GM18519 (cell line): ENCODE measurements around the gene SRC.

Experiments used
- ATAC-seq: cut with Tn5 transposase; IDR thresholded peaks from one replicate; pipeline ENCODE4 v1.9.1; 2021; ENCODE audit warnings: mild to moderate bottlenecking, moderate library complexity; ENCODE audit not compliant: unreplicated experiment, low FRiP score

Gene SRC

DNA sequence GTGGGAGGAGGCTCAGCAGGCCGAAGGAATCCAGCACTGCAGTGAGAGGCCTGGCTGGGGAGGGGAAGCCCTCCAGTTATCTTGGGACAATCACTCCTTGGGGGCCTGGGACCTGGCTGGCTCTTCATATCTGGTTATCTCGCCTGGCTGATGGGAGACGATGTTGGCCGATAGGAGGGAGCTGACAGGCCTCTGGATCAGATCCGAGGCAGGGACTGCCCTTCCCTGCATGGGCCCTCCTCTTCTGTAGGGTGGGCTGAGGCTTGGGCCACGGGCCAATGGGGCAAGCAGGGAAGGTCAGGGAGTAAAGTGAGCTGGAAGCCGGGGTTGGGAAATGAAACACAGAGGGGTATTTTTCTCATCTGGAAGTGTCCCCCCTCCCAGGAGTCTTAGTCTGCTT is 31.3 kb upstream of the SRC start:
- no peak for ATAC-seq

DNA sequence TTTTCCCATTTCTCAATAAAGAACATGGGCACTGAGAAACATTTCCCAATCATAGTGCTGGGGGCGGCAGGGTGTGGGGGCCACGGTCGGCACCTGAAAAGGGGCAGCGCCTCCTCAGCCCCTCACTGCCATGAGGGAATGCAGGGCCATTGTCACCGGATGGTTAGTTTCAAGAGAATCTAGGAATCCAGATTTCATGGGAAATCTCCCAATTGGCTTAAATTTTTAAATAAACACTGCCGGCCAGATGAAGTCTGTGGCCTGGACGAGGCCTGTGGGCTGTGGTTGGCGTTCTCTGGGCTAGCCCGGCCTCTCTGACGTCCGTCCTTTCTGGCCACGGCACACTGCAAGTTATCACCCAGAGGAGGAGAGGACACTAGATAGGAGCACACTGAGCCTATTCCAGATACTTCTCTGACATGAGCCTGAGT is 30.9 kb upstream of the SRC start:
- ATAC-seq: no peak

DNA sequence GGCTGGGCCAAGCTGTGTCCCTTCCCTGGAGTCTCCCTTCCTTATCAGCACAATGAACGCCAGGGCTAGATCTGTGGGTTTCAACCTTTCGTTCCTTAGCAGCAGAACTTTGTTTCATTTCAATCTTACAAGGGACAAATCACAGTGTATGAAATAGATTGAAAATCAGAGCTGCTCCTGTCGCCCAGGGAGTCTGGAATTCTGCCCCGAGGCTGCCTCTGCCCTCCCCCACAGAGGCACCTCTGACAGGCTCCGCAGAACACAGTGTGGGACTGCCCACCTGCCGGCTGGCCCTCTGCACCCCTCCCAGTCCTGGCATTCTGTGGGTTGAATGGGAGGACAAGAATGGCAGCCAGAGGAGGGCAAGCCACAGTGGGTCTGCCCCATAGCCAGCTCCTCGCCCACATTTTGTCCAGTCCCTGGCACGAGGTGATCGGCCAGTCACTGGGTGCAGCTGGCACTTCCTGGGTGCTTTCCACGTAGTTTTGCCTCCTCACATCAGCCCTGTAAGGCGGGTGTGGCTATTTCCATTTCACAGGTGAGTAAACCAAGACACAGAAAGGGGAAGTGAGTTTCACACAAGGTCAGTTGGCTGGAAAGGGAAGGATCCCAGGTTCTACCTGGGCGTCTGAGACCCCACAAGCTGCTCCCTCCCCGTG is 30.4 kb upstream of the SRC start:
- no peak for ATAC-seq

DNA sequence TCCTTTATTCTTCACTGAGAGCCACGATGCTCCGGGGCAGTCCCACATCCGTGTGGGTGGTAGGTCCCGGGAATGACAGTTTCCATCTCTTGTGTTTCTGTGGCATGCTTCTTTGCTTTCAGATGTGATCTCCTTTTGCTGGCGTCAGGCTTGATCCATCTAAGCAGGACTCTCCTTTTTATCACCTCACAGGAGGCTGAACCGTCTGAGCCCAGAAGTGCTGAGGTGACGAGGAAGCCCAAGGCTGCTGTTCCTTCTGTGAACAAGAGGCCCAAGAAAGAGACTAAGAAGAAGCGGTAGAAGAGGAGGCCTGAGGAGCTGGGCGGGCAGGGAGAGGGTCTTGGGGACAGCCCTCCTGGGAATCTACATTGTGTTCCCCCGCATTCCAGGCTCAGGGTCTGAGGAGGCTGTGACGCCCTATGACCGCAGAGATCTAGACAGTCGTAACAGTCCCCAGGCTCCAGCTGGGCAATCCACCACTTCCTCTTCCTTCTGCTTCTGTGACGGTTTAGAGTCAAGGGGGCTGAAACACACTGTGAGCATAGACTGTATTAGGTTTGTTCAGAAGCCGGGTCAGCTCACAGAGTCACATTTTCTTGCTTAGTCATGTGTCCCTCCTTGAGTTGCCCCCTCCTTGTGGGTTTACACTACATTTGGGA is 29.7 kb upstream of the SRC start:
- ATAC-seq: no peak

DNA sequence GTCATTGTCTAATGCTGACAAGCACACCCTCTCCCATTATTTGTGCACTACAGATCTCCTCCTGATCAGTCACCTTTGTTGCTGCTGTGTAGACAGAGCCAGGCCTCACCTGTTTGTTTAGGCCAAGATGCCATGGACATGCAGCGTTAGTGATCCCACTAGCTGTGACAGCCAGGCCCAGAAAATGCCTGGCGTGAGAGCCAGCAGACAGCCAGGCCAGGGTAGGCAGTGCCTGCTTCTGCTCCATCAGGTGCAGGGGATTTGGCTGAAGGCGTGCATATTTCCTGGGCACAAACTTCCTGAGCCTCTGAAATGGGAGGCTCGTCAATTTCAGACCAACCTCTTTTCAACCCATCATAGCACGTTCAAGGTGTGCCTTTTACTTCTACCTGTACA is 29.2 kb upstream of the SRC start:
- no peak for ATAC-seq

DNA sequence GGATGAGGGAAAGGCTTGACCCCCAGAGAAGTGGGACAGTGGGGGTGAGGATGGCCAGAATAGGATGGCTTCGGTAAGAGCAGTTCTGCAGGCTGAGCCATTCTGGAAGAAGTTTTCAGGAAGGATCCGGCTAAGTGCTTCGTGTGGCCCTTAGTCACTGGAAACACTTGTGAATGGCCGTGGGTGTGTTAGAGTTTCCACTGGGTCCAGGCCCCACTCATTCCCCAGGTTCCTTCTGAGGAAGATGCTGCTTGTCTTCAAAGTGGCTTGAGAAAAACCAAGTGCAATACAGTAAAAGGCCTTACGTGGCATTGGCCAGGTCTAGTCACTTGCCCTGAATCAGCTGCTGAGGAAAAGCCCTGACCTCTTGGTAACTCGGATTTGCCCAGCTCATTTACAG is 28.6 kb upstream of the SRC start:
- no peak for ATAC-seq

DNA sequence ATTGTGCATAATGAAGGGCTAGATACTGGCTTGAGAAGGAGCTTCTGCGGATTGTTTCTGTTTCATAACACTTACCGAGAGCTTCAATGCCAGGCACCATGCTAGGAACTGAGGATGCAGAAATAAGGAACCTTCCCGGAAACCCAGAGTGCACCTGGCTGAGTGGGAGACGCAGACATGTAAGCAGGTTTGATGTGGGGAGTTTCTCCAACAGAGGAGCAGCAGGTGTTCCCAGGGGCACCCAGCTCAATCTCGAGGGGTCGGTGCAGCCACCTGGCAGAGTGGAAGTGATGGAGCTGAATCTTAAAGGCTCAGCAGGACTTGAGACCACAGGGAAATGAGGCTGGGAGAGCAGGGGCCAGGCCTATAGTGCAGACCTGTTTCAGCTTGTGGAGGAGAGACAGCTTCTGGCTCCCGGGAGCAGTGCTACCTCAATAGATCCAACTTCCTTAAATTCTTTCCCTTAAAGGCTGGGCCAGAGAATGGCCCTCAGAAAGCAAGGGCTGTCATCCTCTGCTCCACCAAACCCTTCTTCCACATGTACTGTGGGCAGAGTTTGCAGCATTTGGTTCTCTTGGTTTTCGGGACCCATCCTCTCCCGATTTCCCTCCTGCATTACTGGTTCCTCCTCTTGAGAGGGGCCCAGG is 27.8 kb upstream of the SRC start:
- no peak for ATAC-seq

DNA sequence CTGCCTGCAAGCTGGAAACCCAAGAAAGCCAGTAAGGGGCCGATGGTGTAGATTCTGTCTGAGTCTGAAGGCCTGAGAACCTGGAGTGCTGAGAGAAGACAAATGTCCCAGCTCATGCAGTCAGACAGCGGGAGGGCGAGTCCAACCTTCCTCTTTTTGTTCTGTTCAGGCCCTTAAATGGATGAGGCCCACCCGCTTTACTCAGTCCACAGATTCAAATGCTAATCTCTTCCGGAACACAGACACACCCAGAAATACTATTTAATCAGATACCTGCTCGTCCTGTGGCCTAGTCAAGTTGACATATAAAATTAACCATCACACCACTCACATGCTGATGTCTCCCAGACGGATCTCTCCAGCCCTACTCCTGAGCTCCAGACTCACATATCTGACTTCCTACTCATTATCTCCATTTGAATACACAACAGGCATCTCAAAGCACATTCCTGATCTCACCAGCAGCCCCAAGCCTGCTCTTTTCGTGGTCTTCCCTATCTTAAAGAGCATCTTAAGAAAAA is 26.7 kb upstream of the SRC start:
- no peak for ATAC-seq

DNA sequence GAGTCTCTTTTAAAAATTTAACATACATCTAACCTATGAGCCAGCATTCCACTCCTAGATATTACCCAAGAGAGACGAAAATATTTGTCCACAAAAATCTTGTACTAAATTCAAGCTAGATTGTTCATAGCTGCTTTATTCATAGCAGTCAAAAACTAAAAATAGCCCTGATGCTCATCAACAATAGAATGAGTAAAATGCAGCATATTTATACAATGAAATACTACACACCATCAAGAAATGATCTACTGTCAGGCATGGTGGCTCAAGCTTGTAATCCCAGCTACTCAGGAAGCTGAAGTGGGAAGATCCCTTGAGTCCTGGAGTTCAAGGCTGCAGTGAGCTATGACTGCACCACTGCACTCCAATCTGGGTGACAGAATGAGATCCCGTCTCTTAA is 22.0 kb upstream of the SRC start:
- no peak for ATAC-seq

DNA sequence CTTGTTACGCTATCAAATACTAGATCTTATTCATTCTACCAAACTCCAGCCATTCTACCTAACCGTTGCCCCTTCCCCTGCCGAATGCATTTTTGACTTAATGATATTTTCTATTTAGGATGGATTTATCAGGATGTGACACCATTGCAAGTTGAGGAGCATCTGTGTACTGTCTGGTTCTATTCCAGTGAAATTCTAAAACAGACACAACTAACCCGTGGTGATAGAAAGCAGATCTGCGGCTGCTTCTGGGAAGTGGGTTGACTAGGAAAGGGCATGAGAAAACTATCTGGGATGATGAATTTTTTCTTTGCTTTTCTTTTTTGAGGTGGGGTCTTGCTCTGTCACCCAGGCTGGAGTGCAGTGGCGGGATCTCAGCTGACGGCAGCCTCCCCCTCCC is 20.7 kb upstream of the SRC start:
- ATAC-seq: no peak

DNA sequence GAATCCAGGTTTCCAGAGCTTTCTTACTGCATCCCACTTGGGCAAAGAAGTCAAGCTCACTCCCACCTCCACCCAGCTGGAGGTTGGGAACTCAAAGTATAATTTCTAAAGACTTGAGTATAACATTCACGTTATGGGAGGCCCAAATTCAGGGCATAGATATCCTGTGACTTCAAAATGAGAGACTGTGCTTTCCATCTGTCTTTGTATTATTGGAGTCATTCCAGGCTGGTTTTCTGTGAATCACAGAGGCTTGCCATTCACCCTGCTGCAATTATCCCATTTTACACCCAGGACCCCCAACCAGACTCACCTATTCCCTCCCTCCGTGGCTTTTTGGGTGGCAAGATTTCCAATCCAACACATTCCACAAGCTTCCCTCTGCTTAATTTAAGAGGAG is 19.3 kb upstream of the SRC start:
- no peak for ATAC-seq

DNA sequence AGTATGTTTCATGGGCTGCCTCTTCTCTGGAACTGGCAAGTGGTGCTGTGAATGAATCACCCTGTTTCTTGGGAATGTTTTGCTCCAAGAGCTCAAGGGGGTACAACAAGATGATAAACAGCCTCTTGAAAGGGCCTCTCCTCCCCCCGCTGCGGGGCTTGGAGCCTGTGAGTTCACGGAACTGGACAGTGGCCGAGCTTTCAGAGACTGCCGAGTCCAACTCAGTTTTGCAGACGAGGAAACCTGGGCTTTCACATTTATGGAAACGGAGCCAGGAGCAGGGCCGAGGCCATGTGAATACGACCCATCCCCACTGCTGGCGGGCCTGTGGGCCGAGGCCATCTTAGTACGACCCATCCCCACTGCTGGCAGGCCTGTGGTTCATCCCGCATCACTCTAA is 18.2 kb upstream of the SRC start:
- no peak for ATAC-seq

DNA sequence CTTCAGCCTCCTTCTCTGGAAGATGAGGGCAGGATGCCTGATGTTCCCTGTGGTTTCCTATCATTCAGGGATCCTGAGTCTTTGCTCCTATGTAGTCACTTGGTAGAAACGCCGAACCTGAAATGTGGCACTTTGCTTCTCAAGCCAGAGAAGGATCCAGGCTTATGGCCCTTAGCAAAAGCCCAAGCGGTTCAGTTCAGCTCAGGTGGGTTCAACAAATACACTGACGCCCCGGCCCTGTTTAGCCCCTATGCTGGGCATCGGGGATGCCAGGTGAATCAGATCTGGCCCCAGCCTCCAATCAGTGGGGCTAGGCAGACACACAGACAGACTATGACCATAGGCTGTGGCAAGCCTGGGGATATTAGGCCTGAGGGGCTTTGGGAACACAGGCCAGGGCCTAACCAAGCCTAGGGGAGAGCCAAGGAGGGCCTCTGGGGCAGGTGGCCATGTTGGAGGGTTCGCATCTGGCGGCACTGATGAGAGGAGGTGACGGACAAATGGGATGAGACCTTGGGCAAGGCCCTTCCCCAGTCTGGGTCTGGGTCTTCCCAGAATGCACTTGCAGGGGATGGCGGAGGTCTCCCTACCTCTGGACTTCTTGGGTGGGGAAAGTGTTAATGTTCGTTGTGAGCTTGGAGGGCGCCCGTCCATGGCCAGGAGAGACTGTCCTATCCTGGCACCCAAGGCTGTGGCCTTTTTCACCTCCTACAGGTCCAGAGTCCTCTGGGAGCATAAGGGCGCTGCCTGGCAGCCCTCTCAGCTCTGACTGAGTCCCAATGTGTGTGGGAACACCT is 17.6 kb upstream of the SRC start:
- ATAC-seq: no peak

DNA sequence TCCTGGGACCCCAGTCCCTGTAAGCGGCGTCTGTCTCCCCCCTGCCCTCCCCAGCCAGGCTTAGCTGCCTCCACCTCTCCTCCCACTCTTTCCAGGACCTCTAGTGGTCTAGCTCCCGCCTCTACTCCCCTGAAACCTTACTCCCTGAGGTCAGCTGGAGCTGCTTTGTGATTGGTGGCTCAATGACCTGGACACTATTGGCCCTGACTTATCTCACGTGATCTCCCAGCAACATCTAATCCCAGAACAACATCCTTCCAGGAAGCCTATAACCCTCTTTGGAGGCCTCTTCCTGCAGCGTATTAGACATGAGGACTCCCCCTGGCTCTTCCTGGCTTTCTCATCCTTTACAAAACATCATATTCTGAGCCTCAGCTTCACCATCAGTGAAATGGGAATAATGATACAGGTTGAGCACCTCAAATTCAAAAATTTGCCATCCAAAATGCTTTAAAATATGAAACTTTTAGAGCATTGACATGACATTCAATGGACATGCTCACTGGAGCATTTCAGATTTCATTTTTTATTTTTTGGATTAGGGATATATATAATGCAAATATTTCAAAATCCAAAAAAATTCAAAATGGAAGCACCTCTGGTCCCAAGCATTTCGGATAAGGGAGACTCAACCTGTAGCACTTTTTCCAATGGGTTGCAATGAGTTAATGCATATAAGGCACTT is 16.3 kb upstream of the SRC start:
- ATAC-seq: no peak

DNA sequence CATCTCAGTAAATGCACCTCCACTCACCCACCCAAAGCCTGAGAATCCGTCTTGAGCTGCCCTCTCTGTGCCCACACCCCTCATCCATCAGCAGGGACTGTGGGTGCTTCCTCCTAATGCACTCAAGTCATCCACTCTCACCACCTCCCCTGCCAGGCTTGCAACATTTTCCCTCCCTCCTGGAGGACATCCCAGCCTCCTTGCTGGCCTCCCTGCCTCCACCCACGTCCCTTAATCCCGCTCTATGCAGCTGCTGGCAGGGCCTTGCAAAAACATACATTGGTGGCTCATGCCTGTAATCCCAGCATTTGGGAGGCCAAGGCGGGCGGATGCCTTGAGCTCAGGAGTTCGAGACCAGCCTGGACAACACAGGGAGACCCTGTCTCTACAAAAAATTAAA is 15.6 kb upstream of the SRC start:
- ATAC-seq: no peak

DNA sequence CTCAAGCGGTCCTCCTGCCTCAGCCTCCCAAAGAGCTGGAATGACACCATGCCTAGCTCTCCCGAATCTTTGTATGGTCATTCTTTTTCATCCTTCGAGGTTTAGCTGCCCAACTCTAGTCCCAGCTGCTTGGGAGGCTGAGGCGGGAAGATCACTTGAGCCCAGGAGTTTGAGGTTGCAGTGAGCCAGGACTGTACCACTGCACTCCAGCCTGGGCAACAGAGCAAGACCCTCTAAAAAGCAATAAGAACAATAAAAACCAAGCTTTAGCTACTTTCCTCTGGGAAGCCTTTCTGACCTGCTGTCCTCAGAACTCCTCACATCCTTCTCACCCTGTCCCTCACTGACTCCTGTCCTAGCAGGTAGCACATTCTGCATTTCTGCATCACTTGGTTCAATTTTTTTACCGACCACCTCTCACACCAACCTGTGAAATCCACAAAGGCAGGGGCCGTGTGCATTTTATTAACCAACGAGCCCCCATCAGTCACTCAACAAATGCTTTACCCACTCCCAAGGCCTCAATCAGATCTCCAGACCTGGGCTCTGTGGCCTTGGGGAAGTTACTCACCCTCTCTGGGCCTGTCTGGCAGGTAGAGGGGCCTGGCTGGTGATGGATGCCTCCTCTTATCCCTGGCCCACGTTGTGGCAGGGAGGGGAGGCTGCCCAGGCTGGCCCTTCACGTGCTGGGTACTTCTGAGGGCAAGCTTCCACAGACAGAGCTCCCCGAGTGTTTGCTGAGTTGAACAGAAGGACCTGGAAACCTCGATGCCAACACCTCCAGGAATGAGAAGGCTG is 14.7 kb upstream of the SRC start:
- ATAC-seq: no peak

DNA sequence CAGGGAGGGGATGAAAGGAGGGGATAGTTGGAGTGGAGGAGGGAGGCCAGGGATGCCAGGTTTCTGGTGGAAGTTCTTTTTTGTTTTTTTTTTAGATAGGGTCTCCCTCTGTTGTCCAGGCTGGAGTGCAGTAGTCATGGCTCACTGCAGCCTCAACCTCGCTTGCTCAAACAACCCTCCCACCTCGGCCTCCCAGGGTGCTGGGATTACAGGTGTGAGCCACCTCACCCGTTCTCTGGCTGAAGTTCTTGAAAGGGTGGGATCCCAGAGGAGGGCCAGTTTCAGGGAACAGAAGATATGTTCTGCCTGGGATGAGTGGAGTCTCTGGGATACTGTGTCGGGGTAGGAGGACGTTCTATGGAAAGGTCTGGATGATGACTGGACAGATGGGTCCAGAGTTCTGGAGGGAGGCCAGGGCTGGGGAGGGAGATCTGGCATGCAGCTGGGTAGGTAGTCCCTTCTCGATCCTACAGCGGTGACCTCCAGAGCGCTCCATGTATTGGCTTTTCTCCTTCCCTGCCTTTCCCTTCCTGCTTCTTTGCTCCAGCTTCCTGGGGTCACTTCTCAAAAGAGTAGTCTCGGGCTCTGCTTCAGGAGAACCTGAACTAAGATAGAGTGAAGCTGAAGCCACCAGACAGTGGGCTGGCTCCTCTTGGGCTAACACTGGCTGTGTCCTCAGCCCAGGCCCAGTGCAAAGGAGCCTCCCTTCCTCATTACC is 12.7 kb upstream of the SRC start:
- no peak for ATAC-seq

DNA sequence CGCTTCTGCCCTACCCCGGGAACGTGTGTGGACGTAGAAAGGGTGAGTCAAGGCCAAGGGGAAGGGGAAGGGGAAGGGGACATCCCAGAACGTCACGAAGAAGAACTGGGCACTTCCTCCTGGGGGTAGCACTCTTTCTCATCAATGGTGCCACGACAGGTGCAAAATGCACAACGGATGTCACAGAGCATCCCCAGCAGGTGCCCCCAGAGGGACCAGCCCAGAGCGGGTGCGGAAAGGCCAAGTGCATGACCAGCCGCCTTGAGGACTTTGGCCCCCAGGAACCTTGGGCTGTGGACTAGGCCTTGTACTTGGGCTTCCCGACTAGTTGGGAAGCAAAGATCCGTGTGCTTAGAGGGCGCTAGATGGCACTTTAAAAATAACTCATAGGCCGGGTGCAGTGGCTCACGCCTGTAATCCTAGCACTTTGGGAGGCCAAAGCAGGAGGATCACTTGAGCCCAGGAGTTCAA is 12.1 kb upstream of the SRC start:
- no peak for ATAC-seq

DNA sequence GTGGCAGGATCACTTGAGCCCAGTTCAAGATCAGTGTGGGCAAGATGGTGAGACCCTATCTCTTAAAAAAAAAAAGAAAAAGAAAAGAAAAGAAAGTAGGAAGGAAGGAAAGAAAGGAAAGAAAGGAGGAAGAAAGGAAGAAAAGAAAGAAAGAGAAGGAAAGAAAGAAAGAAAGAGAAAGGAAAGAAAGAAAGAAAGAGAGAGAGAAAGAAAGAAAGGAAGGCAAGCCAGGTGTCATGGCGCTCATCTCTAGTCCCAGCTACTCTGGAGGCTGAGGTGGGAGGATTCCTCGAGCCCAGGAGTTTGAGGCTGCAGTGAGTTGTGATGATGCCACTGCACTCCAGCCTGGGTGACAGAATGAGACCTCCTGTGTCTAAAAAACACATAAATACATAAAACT is 11.5 kb upstream of the SRC start:
- no peak for ATAC-seq
